ENCODE data around the gene C2. TPM values are rescaled to one million over a fixed set of nuclear protein-coding genes. Genes with fewer than 3 reads are reported as not detected.
A peak's percentile ranks its signal among the peaks of the same experiment; 100 is the strongest.

C2 gene
- 10 to 100 TPM in 1 of 2 donors, 1 to 10 TPM in 1; 7.8 to 15.2 TPM for total RNA-seq

GRCh38 chr6:31927242-31927862 lies at the start of gene C2:
Gene C2 (plus strand): TSS chr6:31927717. CDS start chr6:31927753, 36 bp downstream.
- Histone ChIP-seq H3K27me3 (no peaks in the 10 kb centered on the region), H3K4me3 (peak within 1 kb of the TSS; percentile 4), H3K4me1 (no peaks in the 10 kb centered on the region), H3K36me3 (no peaks in the 10 kb centered on the region), H3K27ac (no peak within 1 kb of the TSS), H3K9me3 (no peaks in the 10 kb centered on the region), H3K9ac (ENCODE audit: low read depth in 2 of 2, low read length in 2 of 2) (peak within 1 kb of the TSS; percentile 40 to 49)
- intact Hi-C loops (cut with DNase I): no loop called here
- TF ChIP-seq CTCF (IDR thresholded peaks at IDR 0.05): no peak
- DNase-seq: no peak

GRCh38 chr6:31878222-31878621 lies 49.3 kb upstream of the C2 start:
- Histone ChIP-seq H3K27ac (peak overlapping the region; percentile 93), H3K36me3 (no peaks in the 10 kb centered on the region), H3K4me1 (peaks cover 18% of the 10 kb centered on the region), H3K9ac (ENCODE audit: low read depth in 2 of 2, low read length in 2 of 2) (peak overlapping the region; percentile 66 to 100), H3K9me3 (no peaks in the 10 kb centered on the region), H3K27me3 (no peaks in the 10 kb centered on the region), H3K4me3 (peak overlapping the region; percentile 52)
- DNase-seq: no peak
- intact Hi-C loops (cut with DNase I): no loop called here
- TF ChIP-seq CTCF (IDR thresholded peaks at IDR 0.05): no peak

DNA sequence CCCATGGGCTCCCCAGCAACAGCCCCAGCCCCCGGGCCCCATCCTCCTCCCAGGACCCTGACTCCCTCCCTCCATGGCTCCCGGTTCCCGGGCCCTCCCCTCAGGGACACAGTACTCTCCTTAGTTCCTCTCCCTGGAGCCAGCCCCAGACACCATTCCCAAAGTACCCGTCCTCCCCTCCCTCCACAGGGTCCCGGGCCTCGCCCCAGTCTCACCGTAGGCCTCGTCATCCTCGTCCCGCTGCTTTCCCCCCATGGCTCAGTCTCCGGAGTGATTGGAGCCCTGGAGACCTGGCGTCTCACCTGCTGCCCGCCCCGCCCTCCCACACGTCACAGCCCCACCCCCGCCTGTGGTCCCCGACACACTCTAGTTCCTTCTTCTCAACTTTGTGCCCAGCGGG lies 48.8 kb upstream of the C2 start, which contains the start of gene SLC44A4:
SLC44A4 (minus strand) TSS at position 272 of the 400 bp plus-strand sequence; CDS start at position 255, 17 bp downstream.
- no peak for TF ChIP-seq CTCF (IDR thresholded peaks at IDR 0.05)
- Histone ChIP-seq H3K4me3 (peak within 1 kb of the TSS; percentile 52), H3K27me3 (no peaks in the 10 kb centered on the region), H3K36me3 (no peaks in the 10 kb centered on the region), H3K9ac (ENCODE audit: low read depth in 2 of 2, low read length in 2 of 2) (peak within 1 kb of the TSS; percentile 66 to 100), H3K9me3 (no peaks in the 10 kb centered on the region), H3K4me1 (peaks cover 18% of the 10 kb centered on the region), H3K27ac (peak within 1 kb of the TSS; percentile 93)
- DNase-seq: peak; percentile 83
- intact Hi-C loops (cut with DNase I): no loop called here

DNA sequence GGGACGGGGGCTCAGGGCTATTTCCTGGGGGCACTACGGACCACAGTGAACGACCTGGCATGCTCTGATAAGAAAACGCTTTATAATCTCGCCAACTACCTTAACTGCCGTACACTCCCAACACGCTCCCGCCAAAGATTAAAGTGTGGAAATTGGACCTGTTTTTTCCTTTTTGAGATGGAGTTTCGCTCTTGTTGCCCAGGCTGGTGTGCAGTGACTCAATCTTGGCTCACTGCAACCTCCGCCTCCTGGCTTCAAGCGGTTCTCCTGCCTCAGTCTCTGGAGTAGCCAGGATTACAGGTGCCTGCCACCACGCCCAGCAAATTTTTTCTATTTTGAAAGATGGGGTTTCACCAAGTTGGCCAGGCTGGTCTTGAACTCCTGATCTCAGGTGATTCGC lies 48.4 kb upstream of the C2 start:
- H3K27ac ChIP-seq: peak overlapping the region; percentile 93
- H3K36me3 ChIP-seq: no peaks in the 10 kb centered on the region
- H3K4me1 ChIP-seq: peaks cover 18% of the 10 kb centered on the region
- TF ChIP-seq CTCF (IDR thresholded peaks at IDR 0.05): no peak
- DNase-seq: peak; percentile 30
- no peaks in the 10 kb centered on the region for H3K27me3 ChIP-seq
- peak overlapping the region in 1 of 2 donors; percentile 100 for H3K9ac ChIP-seq (ENCODE audit: low read depth in 2 of 2, low read length in 2 of 2)
- H3K4me3 ChIP-seq: peak overlapping the region; percentile 52
- intact Hi-C loops (cut with DNase I): no loop called here
- no peaks in the 10 kb centered on the region for H3K9me3 ChIP-seq

GRCh38 chr6:31879901-31880300 lies 47.6 kb upstream of the C2 start:
- no peaks in the 10 kb centered on the region for H3K36me3 ChIP-seq
- no peak overlapping the region for H3K4me3 ChIP-seq
- H3K9ac ChIP-seq (ENCODE audit: low read depth in 2 of 2, low read length in 2 of 2): peak overlapping the region in 1 of 2 donors; percentile 36
- H3K27ac ChIP-seq: peak overlapping the region; percentile 93
- peaks cover 11% of the 10 kb centered on the region for H3K4me1 ChIP-seq
- intact Hi-C loops (cut with DNase I): loop anchor here (5.0 to 10.0 kb wide), 2 partner anchors 43 to 205 kb away; no protein-coding TSS in a partner anchor
- H3K9me3 ChIP-seq: no peaks in the 10 kb centered on the region
- no peaks in the 10 kb centered on the region for H3K27me3 ChIP-seq
- DNase-seq: peak; percentile 63
- no peak for TF ChIP-seq CTCF (IDR thresholded peaks at IDR 0.05)

Data from colonic mucosa (tissue), 4 donors.